Activated CD4-positive, alpha-beta T cell treated with anti-CD3 and anti-CD28 coated beads for 36 hours (primary cell): ENCODE data around the gene RGS9BP. TPM values are rescaled to one million over a fixed set of nuclear protein-coding genes. Genes with fewer than 3 reads are reported as not detected.
A peak's percentile ranks its signal among the peaks of the same experiment; 100 is the strongest.
"Not testable (repeated sequence)": the region's sequence is repeated elsewhere in the genome, so short reads cannot be mapped to it uniquely, and the experiment has no call there.

Experiments used
- ATAC-seq: fragments of 200-7000 bp; cut with Tn5 transposase; one replicate; pipeline ENCODE4 v1.10.0; 2021; ENCODE audit warnings: mild to moderate bottlenecking, moderate library complexity
- CTCF ChIA-PET: fragments of 350-600 bp; sonication (Branson Sonifier 250); formaldehyde crosslinking; loops from one replicate; lab custom pipeline; 2021; ENCODE audit warnings: antibody characterized with exemption; lab: Charles Lee
- POLR2A ChIA-PET: fragments of 350-600 bp; sonication (Branson Sonifier 250); formaldehyde crosslinking; loops from one replicate; lab custom pipeline; 2021; ENCODE audit warnings: antibody characterized with exemption, inconsistent platforms; lab: Charles Lee
- DNase-seq: peaks from one replicate; pipeline ENCODE4 v3.0.0-alpha.2; 2020
- H3K27ac Mint-ChIP-seq: one replicate; pipeline ENCODE4 v1.8.0; 2021; ENCODE audit warnings: mixed read lengths
- H3K27me3 Mint-ChIP-seq: one replicate; pipeline ENCODE4 v1.8.0; 2021; ENCODE audit warnings: mixed read lengths
- H3K36me3 Mint-ChIP-seq: one replicate; pipeline ENCODE4 v1.8.0; 2021; ENCODE audit warnings: low read depth, mixed read lengths
- H3K4me1 Mint-ChIP-seq: one replicate; pipeline ENCODE4 v1.8.0; 2021; ENCODE audit warnings: mixed read lengths
- H3K4me3 Mint-ChIP-seq: one replicate; pipeline ENCODE4 v1.8.0; 2021; ENCODE audit warnings: mild to moderate bottlenecking, moderate library complexity, mixed read lengths
- H3K9me3 Mint-ChIP-seq: one replicate; pipeline ENCODE4 v1.8.0; 2021; ENCODE audit warnings: low read depth, mixed read lengths
- intact Hi-C, 2 experiments: fragments of 100-400 bp; cut with DNase I in 1 of 2; cut with micrococcal nuclease in 1 of 2; formaldehyde crosslinking; loops; one replicate each; pipeline versions ENCODE4 v1.14.2 to v1.15.1; 2022 to 2024; cut with DNase I, micrococcal nuclease
- total RNA-seq, 2 experiments: library from RNA; stranded (reverse); gene quantifications; one replicate each; pipeline ENCODE4 v1.2.3, GENCODE V29; 2021

Gene RGS9BP
- total RNA-seq, 2 experiments from 2014 or later, result 0.05 to 0.07 TPM

DNA sequence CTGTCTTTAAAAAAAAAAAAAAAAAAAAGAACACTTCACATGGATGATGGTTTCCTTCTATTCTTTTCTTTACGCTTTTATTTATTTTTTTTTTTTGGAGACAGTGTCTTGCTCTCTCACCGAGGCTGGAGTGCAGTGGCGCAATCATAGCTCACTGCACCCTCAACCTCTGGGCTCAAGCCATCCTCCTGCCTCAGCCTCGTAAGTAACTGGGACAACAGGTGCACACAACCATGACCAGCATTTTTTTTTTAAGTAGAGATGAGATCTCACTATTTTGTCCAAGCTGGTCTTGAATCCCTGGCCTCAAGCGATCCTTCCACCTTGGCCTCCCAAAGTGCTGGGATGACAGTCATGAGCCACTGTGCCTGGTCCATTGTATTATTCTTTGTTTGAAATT, 25.0 kb upstream of the RGS9BP start:
- Mint-ChIP-seq H3K4me1 (peaks cover 10% of the 10 kb centered on the region), H3K4me3 (no peak overlapping the region), H3K27ac (no peak overlapping the region), H3K36me3 (peaks cover 34% of the 10 kb centered on the region), H3K27me3 (no peaks in the 10 kb centered on the region), H3K9me3 (no peaks in the 10 kb centered on the region)
- CTCF ChIA-PET, result interaction anchor here (1.1 kb wide), 1 partner anchor 21 kb away, joined by 3 read pairs; no protein-coding TSS in a partner anchor
- no peak for DNase-seq
- no peak for ATAC-seq
- POLR2A ChIA-PET, result no interaction called here
- intact Hi-C loops, result no loop called here

DNA sequence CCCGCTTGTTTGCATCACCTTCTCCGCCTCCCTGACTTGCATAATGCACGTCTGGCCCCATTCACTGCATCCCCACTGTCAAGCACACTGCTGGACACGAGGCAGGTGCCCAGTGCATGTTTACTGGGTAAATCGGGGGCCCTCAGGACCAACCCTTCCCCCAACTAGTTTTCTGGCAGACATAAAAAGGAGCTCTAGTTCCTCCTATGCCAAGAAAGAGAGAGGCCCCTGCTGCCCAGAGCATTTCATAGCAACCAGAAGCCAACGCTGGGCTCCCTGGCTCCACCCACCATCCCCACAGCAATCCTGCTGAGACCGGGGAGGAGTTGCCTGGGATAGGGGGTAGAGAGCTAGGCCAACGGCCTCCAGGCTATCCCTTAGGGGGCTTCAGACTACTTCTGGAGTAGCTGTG, 23.9 kb upstream of the RGS9BP start:
- Mint-ChIP-seq H3K4me3 (no peak overlapping the region), H3K27me3 (no peaks in the 10 kb centered on the region), H3K27ac (no peak overlapping the region), H3K36me3 (peaks cover 34% of the 10 kb centered on the region), H3K9me3 (no peaks in the 10 kb centered on the region), H3K4me1 (peaks cover 5% of the 10 kb centered on the region)
- ChIA-PET CTCF (interaction anchor here (0.7 to 0.8 kb wide), 3 partner anchors 30 to 457 kb away, joined by 3 to 4 read pairs (median 3); no protein-coding TSS in a partner anchor), POLR2A (no interaction called here)
- ATAC-seq (no peak), DNase-seq (no peak)
- intact Hi-C loops, result no loop called here

DNA sequence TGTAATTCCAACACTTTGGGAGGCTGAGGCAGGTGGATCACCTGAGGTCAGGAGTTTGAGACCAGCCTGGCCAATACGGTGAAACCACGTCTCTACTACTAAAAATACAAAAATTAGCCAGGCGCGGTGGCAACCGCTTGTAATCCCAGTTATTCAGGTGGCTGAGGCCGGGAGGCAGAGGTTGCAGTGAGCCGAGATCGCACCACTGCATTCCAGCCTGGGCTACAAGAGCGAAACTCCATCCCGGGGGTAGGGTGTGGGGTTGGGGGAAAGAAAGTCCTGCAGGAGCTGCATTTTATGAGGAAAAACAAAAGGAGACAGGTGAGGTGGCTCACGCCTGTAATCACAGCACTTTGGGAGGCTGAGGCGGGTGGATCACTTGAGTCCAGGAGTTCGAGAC, 23.3 kb upstream of the RGS9BP start:
- H3K4me3 Mint-ChIP-seq, DNase-seq, H3K4me1 Mint-ChIP-seq, intact Hi-C loops, POLR2A ChIA-PET, ATAC-seq, H3K9me3 Mint-ChIP-seq, H3K27ac Mint-ChIP-seq, H3K27me3 Mint-ChIP-seq: not testable (repeated sequence)
- peaks cover 31% of the 10 kb centered on the region for H3K36me3 Mint-ChIP-seq
- CTCF ChIA-PET, result interaction anchor here (0.8 kb wide), 1 partner anchor 30 kb away, joined by 4 read pairs; no protein-coding TSS in a partner anchor

DNA sequence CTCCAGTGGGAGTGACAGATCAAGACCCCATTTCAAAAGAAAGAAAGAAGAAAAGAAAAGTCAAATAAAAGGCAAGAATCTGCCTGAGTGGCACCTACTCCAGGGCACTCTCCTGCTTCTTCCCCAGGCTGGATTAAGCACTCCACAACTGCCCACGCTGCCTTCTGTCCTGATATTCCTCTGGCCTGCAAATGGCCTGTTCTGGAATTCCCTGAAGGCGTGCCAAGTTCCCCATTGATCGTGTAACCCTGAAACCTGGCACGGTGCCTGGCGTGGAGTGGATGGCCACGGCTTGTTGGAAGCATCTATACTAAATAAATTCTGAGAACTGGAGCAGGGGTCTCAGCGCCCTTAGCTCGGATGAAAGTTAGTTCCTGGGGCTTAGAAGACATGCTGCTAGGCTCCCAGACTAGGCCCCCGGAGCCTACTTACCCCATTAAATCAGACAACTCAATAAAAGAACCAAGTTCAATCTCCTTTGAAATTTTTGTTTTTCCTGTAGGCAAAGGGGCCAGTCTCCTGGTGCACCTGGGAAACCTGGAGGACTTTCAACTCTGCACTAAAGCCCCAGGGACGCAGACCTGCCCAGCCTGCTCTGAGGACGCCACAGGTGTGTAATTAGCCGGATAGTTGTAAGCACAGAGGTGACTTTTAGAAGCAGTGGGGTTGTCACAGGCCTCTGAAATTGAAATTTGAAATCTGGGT, 22.6 kb upstream of the RGS9BP start:
- ATAC-seq, result no peak
- Mint-ChIP-seq H3K27me3 (no peaks in the 10 kb centered on the region), H3K4me1 (no peaks in the 10 kb centered on the region), H3K4me3 (no peak overlapping the region), H3K9me3 (no peaks in the 10 kb centered on the region), H3K27ac (no peak overlapping the region), H3K36me3 (peaks cover 29% of the 10 kb centered on the region)
- no peak for DNase-seq
- intact Hi-C loops, result no loop called here
- CTCF ChIA-PET, result no interaction called here
- POLR2A ChIA-PET, result no interaction called here

DNA sequence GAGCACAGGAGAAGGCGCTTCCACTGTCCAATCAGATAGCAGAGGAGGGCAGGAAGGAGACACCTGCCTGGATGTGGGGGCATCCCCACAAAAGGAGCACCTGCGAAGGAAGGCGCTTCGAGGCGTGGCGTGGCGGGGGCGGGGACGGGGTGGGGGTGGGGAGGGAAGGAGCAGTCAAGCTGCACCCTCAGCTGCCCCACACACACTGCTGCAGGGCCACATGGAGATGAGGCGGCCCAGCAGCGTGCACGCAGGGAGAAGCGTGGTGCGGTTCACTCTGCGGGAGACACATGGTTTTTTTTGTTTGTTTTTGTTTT, 22.1 kb upstream of the RGS9BP start:
- Mint-ChIP-seq H3K4me3 (no peak overlapping the region), H3K36me3 (peaks cover 26% of the 10 kb centered on the region), H3K27ac (no peak overlapping the region), H3K9me3 (no peaks in the 10 kb centered on the region), H3K27me3 (no peaks in the 10 kb centered on the region), H3K4me1 (no peaks in the 10 kb centered on the region)
- ChIA-PET CTCF (no interaction called here), POLR2A (interaction anchor here (0.7 kb wide), 1 partner anchor 153 kb away, joined by 3 read pairs; no protein-coding TSS in a partner anchor)
- intact Hi-C loops, result no loop called here
- ATAC-seq, result no peak
- no peak for DNase-seq

DNA sequence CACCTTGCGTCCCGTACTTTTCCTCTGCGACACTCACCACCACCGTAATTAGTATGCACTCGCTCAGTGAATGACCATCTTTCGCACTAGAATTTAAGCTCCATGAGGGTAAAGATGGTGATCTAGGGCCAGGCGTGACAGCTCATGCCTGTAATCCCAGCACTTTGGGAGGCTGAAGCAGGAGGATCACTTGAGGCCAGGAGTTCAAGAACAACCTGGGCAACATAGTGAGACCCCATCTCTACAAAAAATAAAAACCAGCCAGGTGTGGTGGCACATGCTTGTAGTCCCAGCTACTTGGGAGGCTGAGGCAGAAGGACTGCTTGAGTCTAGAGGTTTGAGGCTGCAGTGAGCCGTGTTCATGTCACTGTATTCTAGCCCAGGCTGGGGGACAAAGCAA, 19.3 kb upstream of the RGS9BP start:
- DNase-seq, H3K4me3 Mint-ChIP-seq, H3K9me3 Mint-ChIP-seq, H3K4me1 Mint-ChIP-seq, intact Hi-C loops, ATAC-seq, H3K27ac Mint-ChIP-seq, H3K27me3 Mint-ChIP-seq: not testable (repeated sequence)
- H3K36me3 Mint-ChIP-seq, result peaks cover 16% of the 10 kb centered on the region
- ChIA-PET CTCF (interaction anchor here (0.6 to 1.3 kb wide), 5 partner anchors 10 to 651 kb away, joined by 3 to 5 read pairs (median 3); no protein-coding TSS in a partner anchor), POLR2A (interaction anchor here (0.6 kb wide), 2 partner anchors 35 to 270 kb away, joined by 3 read pairs; partner anchors contain the start of gene NUDT19)

DNA sequence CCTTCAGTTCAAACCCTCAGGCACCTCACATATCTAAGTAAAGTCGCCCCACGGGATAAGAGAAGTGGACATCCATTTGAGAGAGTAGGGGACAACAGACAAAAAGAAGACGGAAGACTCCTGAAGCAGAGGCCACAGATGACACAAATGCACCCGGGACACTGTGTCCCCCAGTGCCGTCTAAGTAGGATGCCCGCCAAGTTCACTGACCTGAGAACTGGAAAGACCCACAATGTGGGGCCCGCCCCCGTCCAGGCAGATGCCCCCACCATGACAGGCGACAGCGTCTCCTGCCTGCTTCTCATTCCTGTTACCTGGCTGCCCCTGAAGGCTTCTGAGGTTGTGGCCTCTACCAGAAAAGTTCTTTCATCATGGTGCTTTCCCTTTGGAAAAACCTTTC, 17.6 kb upstream of the RGS9BP start:
- no peak overlapping the region for H3K27ac Mint-ChIP-seq
- intact Hi-C loops, result no loop called here
- ATAC-seq (no peak), DNase-seq (no peak)
- H3K27me3 Mint-ChIP-seq, result no peaks in the 10 kb centered on the region
- H3K4me3 Mint-ChIP-seq, result no peak overlapping the region
- no peaks in the 10 kb centered on the region for H3K9me3 Mint-ChIP-seq
- peaks cover 3% of the 10 kb centered on the region for H3K4me1 Mint-ChIP-seq
- ChIA-PET POLR2A (no interaction called here), CTCF (no interaction called here)
- peaks cover 14% of the 10 kb centered on the region for H3K36me3 Mint-ChIP-seq

GRCh38 chr19:32658527-32658926, 17.1 kb upstream of the RGS9BP start:
- Mint-ChIP-seq H3K9me3 (no peaks in the 10 kb centered on the region), H3K4me1 (peaks cover 5% of the 10 kb centered on the region), H3K36me3 (peaks cover 12% of the 10 kb centered on the region), H3K27ac (no peak overlapping the region), H3K4me3 (no peak overlapping the region), H3K27me3 (no peaks in the 10 kb centered on the region)
- ATAC-seq, result no peak
- intact Hi-C loops, result no loop called here
- CTCF ChIA-PET, result no interaction called here
- no peak for DNase-seq
- POLR2A ChIA-PET, result no interaction called here

DNA sequence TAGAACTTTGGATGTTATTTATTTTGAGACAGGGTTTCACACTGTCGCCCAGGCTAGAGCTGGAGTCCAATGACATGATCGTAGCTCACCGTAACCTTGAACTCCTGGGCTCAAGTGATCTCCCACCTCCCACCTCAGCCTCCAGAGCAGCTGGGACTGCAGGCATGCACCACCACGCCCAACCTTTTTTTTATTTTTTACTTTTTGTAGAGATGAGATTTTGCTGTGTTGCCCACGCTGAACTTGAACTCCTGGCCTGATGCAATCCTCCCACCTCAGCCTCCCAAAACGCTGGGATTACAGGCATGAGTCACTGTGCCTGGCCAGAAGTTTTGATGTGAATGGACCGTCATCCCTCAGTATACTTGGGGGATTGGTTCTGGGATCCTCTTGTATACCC, 14.3 kb upstream of the RGS9BP start:
- H3K36me3 Mint-ChIP-seq, result peaks cover 6% of the 10 kb centered on the region
- no peaks in the 10 kb centered on the region for H3K27me3 Mint-ChIP-seq
- H3K27ac Mint-ChIP-seq, result no peak overlapping the region
- ATAC-seq (no peak), DNase-seq (no peak)
- no peaks in the 10 kb centered on the region for H3K9me3 Mint-ChIP-seq
- POLR2A ChIA-PET, result no interaction called here
- CTCF ChIA-PET, result interaction anchor here (0.9 kb wide), 1 partner anchor 13 kb away, joined by 3 read pairs; no protein-coding TSS in a partner anchor
- H3K4me3 Mint-ChIP-seq, result no peak overlapping the region
- peaks cover 5% of the 10 kb centered on the region for H3K4me1 Mint-ChIP-seq
- intact Hi-C loops, result no loop called here

- peak; percentile 41 for DNase-seq
- H3K4me1 Mint-ChIP-seq, result peaks cover 5% of the 10 kb centered on the region
- intact Hi-C loops, result no loop called here
- peaks cover 5% of the 10 kb centered on the region for H3K36me3 Mint-ChIP-seq
- peak; percentile 76 for ATAC-seq
- ChIA-PET CTCF (no interaction called here), POLR2A (no interaction called here)
- H3K27me3 Mint-ChIP-seq, result no peaks in the 10 kb centered on the region
- no peak overlapping the region for H3K27ac Mint-ChIP-seq
- no peak overlapping the region for H3K4me3 Mint-ChIP-seq
- H3K9me3 Mint-ChIP-seq, result no peaks in the 10 kb centered on the region
Measured at GRCh38 chr19:32662186-32662585, 13.5 kb upstream of the RGS9BP start.

GRCh38 chr19:32666084-32666483, 9.6 kb upstream of the RGS9BP start:
- peaks cover 22% of the 10 kb centered on the region for H3K4me1 Mint-ChIP-seq
- DNase-seq (no peak), ATAC-seq (no peak)
- H3K27me3 Mint-ChIP-seq, result no peaks in the 10 kb centered on the region
- no peak overlapping the region for H3K27ac Mint-ChIP-seq
- no peaks in the 10 kb centered on the region for H3K9me3 Mint-ChIP-seq
- CTCF ChIA-PET, result no interaction called here
- POLR2A ChIA-PET, result no interaction called here
- intact Hi-C loops, result no loop called here
- no peak overlapping the region for H3K4me3 Mint-ChIP-seq
- peaks cover 2% of the 10 kb centered on the region for H3K36me3 Mint-ChIP-seq

GRCh38 chr19:32669310-32669709, 6.3 kb upstream of the RGS9BP start:
- Mint-ChIP-seq H3K36me3 (peaks cover 2% of the 10 kb centered on the region), H3K4me1 (peaks cover 38% of the 10 kb centered on the region), H3K4me3 (no peak overlapping the region), H3K9me3 (no peaks in the 10 kb centered on the region), H3K27me3 (no peaks in the 10 kb centered on the region), H3K27ac (no peak overlapping the region)
- POLR2A ChIA-PET, result no interaction called here
- intact Hi-C loops, result no loop called here
- ATAC-seq (no peak), DNase-seq (no peak)
- CTCF ChIA-PET, result no interaction called here
